GM23338 (cell line): ENCODE measurements around the gene CCDC134.

Source experiments
- CREB1 ChIP-seq: fragments of 250-450 bp; sonication (Bioruptor Pico); IDR thresholded peaks from 2 replicates; pipeline ENCODE4 v1.5.0; 2020; ENCODE audit warnings: low read depth, mild to moderate bottlenecking, moderate library complexity
- EZH2 ChIP-seq: fragments of 200-600 bp; sonication (generic); IDR thresholded peaks from one replicate; pipeline ENCODE4 v1.8.0; 2017; ENCODE audit warnings: antibody characterized with exemption, mild to moderate bottlenecking, low read depth; ENCODE audit not compliant: unreplicated experiment
- EZH2phosphoT487 ChIP-seq: fragments of 200-600 bp; sonication (generic); IDR thresholded peaks from one replicate; pipeline ENCODE4 v1.8.1; 2018; ENCODE audit warnings: antibody characterized with exemption; ENCODE audit not compliant: unreplicated experiment
- JUNB ChIP-seq: IDR thresholded peaks from one replicate; pipeline ENCODE4 v1.6.1; 2016; ENCODE audit warnings: antibody characterized with exemption; ENCODE audit not compliant: unreplicated experiment
- POLR2AphosphoS5 ChIP-seq: IDR thresholded peaks from 2 replicates; pipeline ENCODE4 v1.6.1; 2016; ENCODE audit warnings: antibody characterized with exemption, low read depth
- REST ChIP-seq: IDR thresholded peaks from one replicate; pipeline ENCODE4 v1.6.1; 2018; ENCODE audit warnings: antibody characterized with exemption; ENCODE audit not compliant: unreplicated experiment
- ZNF114 ChIP-seq: fragments of 250-450 bp; sonication (Bioruptor Pico); IDR thresholded peaks from 2 replicates; pipeline ENCODE4 v1.5.0; 2020; ENCODE audit warnings: mild to moderate bottlenecking, moderate library complexity
- ZNF331 ChIP-seq: fragments of 250-450 bp; sonication (Bioruptor Pico); IDR thresholded peaks from 2 replicates; pipeline ENCODE4 v1.5.0; 2020; ENCODE audit warnings: low read depth, mild to moderate bottlenecking, moderate library complexity
- TF ChIP-seq, protein P1 (sequence below), 2 experiments: fragments of 200-600 bp in 1 of 2; sonication (generic) in 1 of 2; conservative IDR thresholded peaks; 2 replicates each; pipeline versions ENCODE4 v1.5.1 to v1.6.1; 2016 to 2017; ENCODE audit warnings: antibody characterized with exemption in 2 of 2, low read depth in 2 of 2, mild to moderate bottlenecking in 2 of 2, moderate library complexity in 1 of 2

DNA sequence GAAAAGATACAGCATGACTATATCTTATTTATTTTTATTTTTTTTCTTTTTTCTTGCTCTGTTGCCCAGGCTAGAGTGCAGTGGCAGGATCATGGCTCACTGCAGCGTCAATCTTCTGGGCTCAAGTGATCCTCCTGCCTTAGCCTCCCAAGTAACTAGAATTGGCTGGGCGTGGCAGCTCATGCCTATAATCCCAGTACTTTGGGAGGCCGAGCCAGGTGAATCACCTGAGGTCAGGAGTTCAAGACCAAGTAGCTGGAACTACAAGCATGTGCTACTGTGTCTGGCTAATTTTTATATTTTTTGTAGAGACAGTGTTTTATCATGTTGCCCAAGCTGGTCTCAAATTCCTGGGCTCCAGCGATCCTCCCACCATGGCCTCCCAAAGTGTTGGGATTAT, 28.3 kb upstream of the CCDC134 start:
- TF ChIP-seq, protein P1, sequence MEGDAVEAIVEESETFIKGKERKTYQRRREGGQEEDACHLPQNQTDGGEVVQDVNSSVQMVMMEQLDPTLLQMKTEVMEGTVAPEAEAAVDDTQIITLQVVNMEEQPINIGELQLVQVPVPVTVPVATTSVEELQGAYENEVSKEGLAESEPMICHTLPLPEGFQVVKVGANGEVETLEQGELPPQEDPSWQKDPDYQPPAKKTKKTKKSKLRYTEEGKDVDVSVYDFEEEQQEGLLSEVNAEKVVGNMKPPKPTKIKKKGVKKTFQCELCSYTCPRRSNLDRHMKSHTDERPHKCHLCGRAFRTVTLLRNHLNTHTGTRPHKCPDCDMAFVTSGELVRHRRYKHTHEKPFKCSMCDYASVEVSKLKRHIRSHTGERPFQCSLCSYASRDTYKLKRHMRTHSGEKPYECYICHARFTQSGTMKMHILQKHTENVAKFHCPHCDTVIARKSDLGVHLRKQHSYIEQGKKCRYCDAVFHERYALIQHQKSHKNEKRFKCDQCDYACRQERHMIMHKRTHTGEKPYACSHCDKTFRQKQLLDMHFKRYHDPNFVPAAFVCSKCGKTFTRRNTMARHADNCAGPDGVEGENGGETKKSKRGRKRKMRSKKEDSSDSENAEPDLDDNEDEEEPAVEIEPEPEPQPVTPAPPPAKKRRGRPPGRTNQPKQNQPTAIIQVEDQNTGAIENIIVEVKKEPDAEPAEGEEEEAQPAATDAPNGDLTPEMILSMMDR (conservative IDR thresholded peaks at IDR 0.05; ENCODE audit: low read depth in 2 of 2), result no peak
- TF ChIP-seq REST (no peak), EZH2 (no peak), JUNB (no peak), POLR2AphosphoS5 (no peak), CREB1 (CRISPR knock-in tag) (no peak), ZNF331 (CRISPR knock-in tag) (no peak), EZH2phosphoT487 (no peak), ZNF114 (CRISPR knock-in tag) (no peak)
